Stimulated activated CD4-positive, alpha-beta T cell treated with anti-CD3 and anti-CD28 coated beads, TNF-alpha, amount 100 ng/mL, for 4 hours (primary cell): ENCODE results near the gene ADAP2.
A peak's percentile ranks its signal among the peaks of the same experiment; 100 is the strongest.
"Not testable (repeated sequence)": the region's sequence is repeated elsewhere in the genome, so short reads cannot be mapped to it uniquely, and the experiment has no call there.

Experiments used
- DNase-seq, 3 experiments: peaks; one replicate each; pipeline ENCODE4 v3.0.0-alpha.2; 2020; ENCODE audit warnings: low read depth in 3 of 3

Gene ADAP2

GRCh38 chr17:30970831-30971567, 49.3 kb downstream of the ADAP2 start, which contains the start of gene RNF135:
RNF135 (plus strand) TSS chr17:30971039; CDS start chr17:30971074, 35 bp downstream.
- DNase-seq: peak; percentile 31 to 55 (median 35)

DNA sequence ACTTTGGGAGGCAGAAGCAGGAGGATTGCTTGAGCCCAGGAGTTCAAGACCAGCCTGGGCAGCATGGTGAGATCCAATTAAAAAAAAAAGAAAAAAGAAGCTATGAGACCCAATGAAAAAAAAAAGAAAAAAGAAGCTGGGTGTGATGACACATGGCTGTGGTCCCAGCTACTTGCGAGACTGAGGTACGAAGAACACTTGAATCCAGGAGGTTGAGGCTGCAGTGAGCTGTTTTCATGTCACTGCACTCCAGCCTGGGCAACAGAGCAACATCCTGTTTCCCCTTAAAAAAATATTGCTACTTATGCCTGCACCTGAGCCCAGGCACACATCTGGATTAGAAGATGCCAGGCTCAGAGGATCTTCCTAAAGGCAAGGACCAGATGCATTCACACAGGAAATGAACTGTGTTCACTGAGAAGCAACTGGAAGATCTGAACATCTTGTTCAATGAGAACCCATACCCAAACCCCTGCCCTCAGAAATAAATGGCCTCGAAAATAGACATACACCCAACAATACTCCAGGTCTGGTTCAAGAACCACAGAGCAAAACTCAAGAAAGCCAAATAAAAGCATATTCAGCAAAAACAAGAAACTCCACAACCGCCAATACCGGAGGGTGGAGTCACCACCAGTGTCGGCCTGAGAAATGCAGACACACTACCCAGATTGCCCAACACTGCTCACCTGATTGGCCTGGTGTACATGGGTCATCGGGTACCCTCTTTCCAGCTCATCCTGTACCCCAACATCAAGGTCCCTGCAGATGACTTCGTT, 53.5 kb downstream of the ADAP2 start:
- no peak for DNase-seq

DNA sequence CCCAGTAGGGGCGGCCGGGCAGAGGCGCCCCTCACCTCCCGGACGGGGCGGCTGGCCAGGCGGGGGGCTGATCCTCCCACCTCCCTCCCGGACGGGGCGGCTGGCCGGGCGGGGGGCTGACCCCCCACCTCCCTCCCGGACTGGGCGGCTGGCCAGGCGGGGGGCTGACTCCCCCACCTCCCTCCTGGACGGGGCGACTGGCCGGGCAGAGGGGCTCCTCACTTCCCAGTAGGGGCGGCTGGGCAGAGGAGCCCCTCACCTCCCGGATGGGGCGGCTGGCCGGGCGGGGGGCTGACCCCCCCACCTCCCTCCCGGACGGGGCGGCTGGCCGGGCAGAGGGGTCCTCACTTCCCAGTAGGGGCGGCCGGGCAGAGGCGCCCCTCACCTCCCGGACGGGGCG, 58.2 kb downstream of the ADAP2 start:
- DNase-seq: not testable (repeated sequence)

- DNase-seq: no peak
Measured at GRCh38 chr17:30981531-30982519, 60.1 kb downstream of the ADAP2 start.

DNA sequence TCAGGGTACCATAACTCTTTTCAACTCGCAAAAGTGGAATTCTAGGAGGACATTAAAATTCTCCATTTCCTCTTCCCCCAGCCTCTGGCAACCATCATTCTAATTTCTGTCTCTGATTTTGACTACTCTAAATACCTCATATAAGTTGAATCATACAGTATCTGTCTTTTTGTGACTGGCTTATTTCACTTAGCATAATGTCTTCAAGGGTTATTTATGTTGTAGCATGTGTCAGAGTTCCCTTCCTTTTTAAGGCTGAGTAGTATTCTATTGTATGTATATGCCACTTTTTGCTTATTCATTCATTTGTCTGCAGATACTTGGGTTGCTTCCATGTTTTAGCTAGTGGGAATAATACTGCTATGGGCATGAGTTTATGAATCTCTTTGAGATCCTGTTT, 61.1 kb downstream of the ADAP2 start:
- DNase-seq: no peak

GRCh38 chr17:30990458-30990857, 68.7 kb downstream of the ADAP2 start:
- DNase-seq: no peak

DNA sequence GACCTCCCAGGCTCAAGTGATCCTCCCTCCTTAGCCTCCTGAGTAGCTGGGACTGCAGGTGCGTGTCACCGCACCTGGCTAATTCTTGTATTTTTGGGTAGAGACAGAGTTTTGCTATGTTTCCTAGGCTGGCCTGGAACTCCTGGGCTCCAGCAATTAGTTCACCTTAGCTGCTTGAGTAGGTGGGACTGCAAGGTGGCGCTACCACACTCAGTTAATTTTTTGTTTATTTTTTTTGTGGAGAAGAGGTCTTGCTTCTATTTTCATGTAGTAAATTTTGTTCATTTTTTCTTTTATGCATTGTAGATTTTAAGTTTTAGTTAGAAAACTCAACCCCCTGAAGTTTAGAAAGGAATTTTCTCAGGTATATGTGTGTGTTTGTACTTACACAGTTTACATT, 70.8 kb downstream of the ADAP2 start:
- no peak for DNase-seq

DNA sequence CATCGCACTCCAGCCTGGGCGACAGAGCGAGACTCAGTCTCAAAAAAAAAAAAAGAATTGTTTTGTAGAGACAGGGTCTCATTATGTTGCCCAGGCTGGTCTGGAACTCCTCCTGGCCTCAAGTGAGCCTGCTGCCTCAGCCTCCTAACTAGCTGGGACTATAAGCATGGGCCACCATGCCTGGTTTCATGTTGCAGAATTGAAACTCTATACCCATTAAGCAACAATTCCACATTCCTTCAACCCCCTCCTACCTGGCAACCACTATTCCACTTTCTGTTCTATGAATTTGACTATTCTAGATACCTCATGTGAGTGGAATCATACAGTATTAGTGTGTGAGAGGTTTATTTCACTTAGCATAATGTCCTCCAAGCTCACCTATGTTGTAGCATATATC, 73.6 kb downstream of the ADAP2 start:
- no peak for DNase-seq

GRCh38 chr17:30996486-30996885, 74.7 kb downstream of the ADAP2 start:
- DNase-seq: no peak

- no peak for DNase-seq
Measured at GRCh38 chr17:30997270-30997669, 75.5 kb downstream of the ADAP2 start.

GRCh38 chr17:30997842-30998241, 76.1 kb downstream of the ADAP2 start:
- DNase-seq: no peak

GRCh38 chr17:31002047-31002446, 80.3 kb downstream of the ADAP2 start:
- DNase-seq: no peak

- DNase-seq: no peak
Measured at GRCh38 chr17:31003225-31003866, 81.6 kb downstream of the ADAP2 start.

DNA sequence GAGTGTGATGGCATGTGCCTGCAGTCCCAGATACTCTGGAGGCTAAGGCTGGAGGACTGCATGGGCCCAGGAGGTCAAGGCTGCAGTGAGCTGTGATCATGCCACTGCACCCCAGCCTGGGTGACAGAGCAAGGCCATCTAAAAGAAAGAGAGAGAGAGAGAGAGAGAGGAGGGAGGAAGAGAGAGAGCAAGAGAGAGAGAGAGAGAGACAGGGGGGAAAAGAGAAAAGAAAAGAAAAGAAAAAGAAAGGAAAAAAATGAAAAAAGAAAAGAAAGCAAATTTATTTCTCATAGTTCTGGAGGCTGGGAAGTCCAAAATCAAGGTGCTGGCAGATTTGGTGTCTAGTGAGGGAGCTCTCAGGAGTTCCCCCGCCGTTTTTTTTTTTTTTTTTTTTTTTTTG, 82.4 kb downstream of the ADAP2 start:
- no peak for DNase-seq

DNA sequence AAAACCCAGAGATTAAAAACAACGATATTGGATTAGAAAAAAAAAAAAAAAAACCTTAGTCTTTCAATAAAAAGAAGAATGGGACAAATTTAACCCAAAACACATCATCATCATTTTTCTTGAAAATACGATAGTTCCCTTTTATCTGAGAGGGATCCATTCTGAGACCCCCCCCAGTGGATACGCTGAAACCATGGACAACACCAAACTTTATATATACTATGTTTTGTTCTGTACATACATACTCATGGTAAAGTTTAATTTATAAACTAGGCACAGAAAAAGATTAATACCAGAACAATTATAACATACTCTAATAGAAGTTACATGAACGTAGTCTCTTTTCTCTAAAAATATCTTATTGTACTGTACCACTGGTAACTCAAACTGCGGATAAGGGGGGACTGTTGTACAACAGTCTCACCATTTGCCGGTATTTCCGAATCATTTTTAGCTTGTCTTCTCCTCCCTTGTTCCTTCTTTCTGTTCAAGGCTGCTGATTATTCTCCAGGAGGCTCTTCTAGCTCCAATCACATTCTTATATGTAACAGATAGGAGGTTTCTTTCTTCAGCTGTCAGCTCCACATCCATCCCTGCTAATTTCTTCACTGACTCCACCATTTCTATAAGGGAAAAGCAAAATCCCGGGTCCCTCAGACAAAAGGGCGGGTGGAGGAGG, 86.1 kb downstream of the ADAP2 start:
- DNase-seq: no peak

- peak; percentile 5 to 36 (median 12) for DNase-seq
Measured at GRCh38 chr17:31008374-31009041, 86.8 kb downstream of the ADAP2 start.
